ENCODE data around the gene PARVG. TPM values are rescaled to one million over a fixed set of nuclear protein-coding genes. Genes with fewer than 3 reads are reported as not detected.

The PARVG gene
- total RNA-seq, 1 experiment from 2014 or later, result 1.3 TPM

GRCh38 chr22:44205516-44206329, 25.0 kb downstream of the PARVG start:
- Mint-ChIP-seq H3K4me1 (peaks cover 0 to 4% of the 10 kb centered on the region in 2 experiments; a peak in 2 of 4 replicates), H3K9me3 (peaks cover 0 to 11% of the 10 kb centered on the region in 2 experiments; a peak in 3 of 5 replicates), H3K36me3 (ENCODE audit: insufficient read depth in 1 of 3, low read depth in 3 of 3) (peaks cover 0 to 3% (median 0%) of the 10 kb centered on the region in 3 experiments; a peak in 2 of 7 replicates), H3K27ac (no peak overlapping the region; a peak in 1 of 7 replicates), H3K4me3 (no peak overlapping the region), H3K27me3 (ENCODE audit: low read depth) (peaks cover 8% of the 10 kb centered on the region)
- no peak overlapping the region for H2BK120ac ChIP-seq (ENCODE audit: low read depth, low read length, poor library complexity, severe bottlenecking)
- TF ChIP-seq, protein P1, sequence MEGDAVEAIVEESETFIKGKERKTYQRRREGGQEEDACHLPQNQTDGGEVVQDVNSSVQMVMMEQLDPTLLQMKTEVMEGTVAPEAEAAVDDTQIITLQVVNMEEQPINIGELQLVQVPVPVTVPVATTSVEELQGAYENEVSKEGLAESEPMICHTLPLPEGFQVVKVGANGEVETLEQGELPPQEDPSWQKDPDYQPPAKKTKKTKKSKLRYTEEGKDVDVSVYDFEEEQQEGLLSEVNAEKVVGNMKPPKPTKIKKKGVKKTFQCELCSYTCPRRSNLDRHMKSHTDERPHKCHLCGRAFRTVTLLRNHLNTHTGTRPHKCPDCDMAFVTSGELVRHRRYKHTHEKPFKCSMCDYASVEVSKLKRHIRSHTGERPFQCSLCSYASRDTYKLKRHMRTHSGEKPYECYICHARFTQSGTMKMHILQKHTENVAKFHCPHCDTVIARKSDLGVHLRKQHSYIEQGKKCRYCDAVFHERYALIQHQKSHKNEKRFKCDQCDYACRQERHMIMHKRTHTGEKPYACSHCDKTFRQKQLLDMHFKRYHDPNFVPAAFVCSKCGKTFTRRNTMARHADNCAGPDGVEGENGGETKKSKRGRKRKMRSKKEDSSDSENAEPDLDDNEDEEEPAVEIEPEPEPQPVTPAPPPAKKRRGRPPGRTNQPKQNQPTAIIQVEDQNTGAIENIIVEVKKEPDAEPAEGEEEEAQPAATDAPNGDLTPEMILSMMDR (conservative IDR thresholded peaks at IDR 0.05), result no peak
- no peak overlapping the region for H3K56ac ChIP-seq (ENCODE audit: insufficient read length, low read depth, low read length)
- H3K23me2 ChIP-seq (ENCODE audit: insufficient read length, low read depth, low read length, poor library complexity, severe bottlenecking), result no peaks in the 10 kb centered on the region
- H3K14ac ChIP-seq (ENCODE audit: insufficient read depth, low read length), result no peak overlapping the region; the same call in 1 of the 2 replicates
- no peak overlapping the region for H4K91ac ChIP-seq (ENCODE audit: insufficient read length, low read depth, low read length)
- no peaks in the 10 kb centered on the region for H3K79me2 ChIP-seq (ENCODE audit: insufficient read depth, low read length)
- DNase-seq, result no peak
- H3K4me2 ChIP-seq (ENCODE audit: insufficient read depth, insufficient read length, low read length), result no peak overlapping the region
- H2BK15ac ChIP-seq (ENCODE audit: low read depth, low read length), result no peak overlapping the region
- WGBS (ENCODE audit: extremely low coverage, insufficient read length, low lambda C conversion rate), result no CpG with 5 or more reads among the region's 16 CpGs
- H3K9ac ChIP-seq (ENCODE audit: extremely low read depth, insufficient read length, low read length), result no peak overlapping the region
- H2BK12ac ChIP-seq (ENCODE audit: insufficient read length, low read depth, low read length), result no peak overlapping the region
- H2AK5ac ChIP-seq (ENCODE audit: insufficient read length, low read length), result no peak overlapping the region
- no peaks in the 10 kb centered on the region for H4K20me1 ChIP-seq (ENCODE audit: control insufficient read depth, insufficient read depth, insufficient read length)
- no peak overlapping the region for H3K4ac ChIP-seq (ENCODE audit: low read depth, low read length)
- H4K5ac ChIP-seq (ENCODE audit: insufficient read length, low read depth, low read length), result no peak overlapping the region
- H3T11ph ChIP-seq (ENCODE audit: low read length), result no peak overlapping the region
- no peaks in the 10 kb centered on the region for H3K79me1 ChIP-seq (ENCODE audit: insufficient read depth, low read depth, low read length, poor library complexity, severe bottlenecking)
- no peak overlapping the region for H4K8ac ChIP-seq (replicated peaks; ENCODE audit: insufficient read length, low read depth, low read length)
- H2BK5ac ChIP-seq (ENCODE audit: insufficient read length, low read length), result no peak overlapping the region
- H2AFZ ChIP-seq (ENCODE audit: low read length), result no peak overlapping the region
- H3K27ac ChIP-seq (ENCODE audit: insufficient read length, low read depth, low read length), result no peak overlapping the region
- H3K9me3 ChIP-seq (ENCODE audit: control insufficient read depth, low read depth, low read length), result no peaks in the 10 kb centered on the region
- no peak overlapping the region for H3K23ac ChIP-seq (ENCODE audit: insufficient read length, low read depth, low read length)
- no peak overlapping the region for H2BK20ac ChIP-seq (ENCODE audit: low read depth, low read length, poor library complexity, severe bottlenecking)
- H3K18ac ChIP-seq (ENCODE audit: insufficient read length, low read depth, low read length), result no peak overlapping the region
- no peaks in the 10 kb centered on the region for H3K27me3 ChIP-seq (ENCODE audit: insufficient read depth, low read length)
- no peaks in the 10 kb centered on the region for H3K4me1 ChIP-seq (ENCODE audit: insufficient read depth, low read length)

Data from H9 (cell line).